Ovary (tissue), 3 donors: Measurements from ENCODE around the gene EDIL3.

Source experiments
- CTCF ChIP-seq, 3 donors: fragments of 450-650 bp in 2 of 3; fragments of 200-600 bp in 1 of 3; IDR thresholded peaks; one replicate each; pipeline versions ENCODE4 v1.5.1 to v1.8.0; 2016 to 2022; ENCODE audit warnings: antibody characterized with exemption in 3 of 3, mild to moderate bottlenecking in 1 of 3
- EP300 ChIP-seq: sonication (generic); formaldehyde crosslinking; IDR thresholded peaks from one replicate; pipeline ENCODE4 v1.6.1; 2017; ENCODE audit warnings: antibody characterized with exemption
- POLR2A ChIP-seq: fragments of 450-650 bp; IDR thresholded peaks from one replicate; pipeline ENCODE4 v1.6.1; 2017; ENCODE audit warnings: antibody characterized with exemption, mild to moderate bottlenecking, moderate library complexity
- donor health status: DM: no; HTN: no; CAD: no.

- TF ChIP-seq CTCF (IDR thresholded peaks at IDR 0.05) (no peak), POLR2A (no peak), EP300 (no peak)
These were observed 4.9 kb downstream of the EDIL3 start for GRCh38 chr5:84379749-84380148.
